T-helper 1 cell (primary cell): ENCODE results near the gene STAMBPL1.
"Not testable (repeated sequence)": the region's sequence is repeated elsewhere in the genome, so short reads cannot be mapped to it uniquely, and the experiment has no call there.

Source experiments
- DNase-seq, 5 donors: peaks; one replicate each; pipeline ENCODE4 v3.0.0-alpha.2; 2012 to 2020
- total RNA-seq, 4 donors: gene quantifications; one replicate each; lab custom pipeline; 2026; lab: John Stamatoyannopoulos, UW

STAMBPL1 gene
- 28.3 to 46.3 (median 36.5) reads per million in 4 donors for total RNA-seq

DNA sequence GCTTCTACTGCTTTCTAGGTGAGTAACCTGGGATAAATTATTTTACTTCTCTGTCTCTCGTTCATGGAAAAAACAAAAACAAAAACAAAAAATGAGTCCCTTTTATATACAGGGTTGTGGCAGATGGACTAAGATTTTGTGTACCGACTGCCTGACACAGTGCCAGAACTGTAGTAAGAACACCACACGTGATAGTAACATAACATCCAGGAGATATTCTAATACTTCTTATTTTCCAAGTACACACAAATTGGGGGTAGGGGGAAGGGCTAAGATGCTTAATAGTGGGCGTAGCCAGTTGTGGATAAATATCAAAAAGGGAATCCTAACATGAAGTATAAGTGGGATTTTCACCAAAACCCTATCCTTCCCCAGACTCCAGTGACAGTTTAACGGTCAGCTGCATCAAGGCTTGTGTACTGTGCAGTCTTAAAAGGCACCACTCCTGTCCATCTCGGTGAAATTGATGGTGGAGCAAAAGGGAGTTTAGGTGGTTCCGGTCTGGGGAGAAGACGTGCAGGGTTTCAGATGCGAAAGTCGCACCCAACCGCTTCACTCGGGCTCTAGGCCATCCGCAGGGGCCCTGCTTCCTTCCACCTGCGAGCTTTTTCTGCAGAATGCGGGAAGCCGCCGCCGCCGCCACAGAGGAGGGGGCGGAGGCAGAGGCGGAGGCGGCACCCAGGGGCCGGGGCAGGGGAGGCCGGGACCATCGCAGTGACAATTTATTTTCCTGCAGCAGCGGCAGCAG lies at the start of gene STAMBPL1:
Gene STAMBPL1, plus strand, starts transcription at position 712 of the 748 bp plus-strand sequence. CDS start 21,464 bp downstream, outside the sequence.
- peak; percentile 29 to 92 (median 63) for DNase-seq

DNA sequence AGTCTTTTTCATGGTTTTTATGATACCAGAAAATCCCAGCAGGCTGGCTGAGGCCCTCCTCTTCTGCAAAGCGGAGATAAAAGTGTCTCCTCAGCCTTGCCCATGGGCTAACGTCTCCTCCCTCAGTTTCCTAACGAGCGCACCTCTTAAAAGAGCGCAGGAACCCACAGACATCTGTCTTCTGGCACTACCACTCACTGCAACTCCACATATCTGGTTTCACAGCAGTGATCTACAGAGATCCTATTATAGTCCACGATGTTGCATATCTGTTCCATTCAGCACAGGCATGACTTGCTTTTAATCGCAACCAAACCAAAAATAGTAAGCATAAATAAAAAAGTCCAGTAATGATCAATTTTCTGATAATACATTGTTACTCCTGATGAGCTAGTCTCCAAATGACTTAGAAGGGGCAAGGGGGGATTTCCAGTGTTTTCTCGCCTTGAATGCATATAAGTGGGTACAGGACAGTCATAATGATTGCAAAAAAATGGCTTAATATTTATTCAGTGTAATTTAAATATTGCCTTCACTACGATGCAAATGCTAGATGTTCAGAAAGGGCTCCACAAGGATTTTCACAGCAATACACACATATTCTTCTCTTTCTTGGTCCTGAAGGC lies 49.3 kb upstream of the STAMBPL1 start:
- DNase-seq: peak in 1 of 5 donors; percentile 30

DNA sequence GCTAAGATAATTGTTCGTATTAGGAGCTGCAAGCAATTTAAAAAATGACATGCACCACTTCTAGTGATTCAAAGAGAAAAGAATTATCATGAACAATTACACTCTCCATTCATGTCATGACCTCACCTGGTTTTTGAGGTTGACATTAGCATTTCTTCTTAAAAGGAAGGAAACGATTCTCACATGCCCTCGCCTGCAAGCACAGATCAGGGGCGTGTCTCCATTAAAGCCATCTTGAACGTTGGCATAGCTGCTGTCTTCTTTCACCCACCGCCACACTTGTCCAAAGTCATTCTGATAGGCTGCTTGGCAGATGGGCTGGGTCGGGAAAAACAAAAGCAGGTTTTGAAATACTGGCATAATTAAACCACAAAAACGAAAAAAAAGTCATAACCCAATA lies 48.3 kb upstream of the STAMBPL1 start:
- DNase-seq: peak; percentile 11 to 87 (median 18)

- DNase-seq: no peak
Observed at GRCh38 chr10:88832376-88832775, 47.7 kb upstream of the STAMBPL1 start.

DNA sequence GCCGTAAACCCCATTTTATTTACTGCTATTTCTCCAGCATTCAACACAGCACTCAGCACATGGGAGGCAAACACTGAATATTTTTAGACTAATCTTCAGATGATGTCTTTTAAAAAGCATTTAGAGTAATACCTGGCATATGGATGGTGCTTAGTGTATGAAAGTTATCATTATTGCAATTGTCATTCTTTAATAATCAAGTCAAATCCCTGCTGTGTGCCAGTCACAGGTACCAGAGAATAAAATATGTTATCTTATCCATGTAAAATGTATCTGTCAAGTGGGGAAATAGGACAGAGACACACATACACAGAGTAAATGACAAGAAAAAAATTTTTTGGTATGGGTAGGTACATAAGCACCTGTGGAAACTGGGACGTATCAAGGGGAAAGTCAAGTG lies 46.9 kb upstream of the STAMBPL1 start:
- DNase-seq: no peak

DNA sequence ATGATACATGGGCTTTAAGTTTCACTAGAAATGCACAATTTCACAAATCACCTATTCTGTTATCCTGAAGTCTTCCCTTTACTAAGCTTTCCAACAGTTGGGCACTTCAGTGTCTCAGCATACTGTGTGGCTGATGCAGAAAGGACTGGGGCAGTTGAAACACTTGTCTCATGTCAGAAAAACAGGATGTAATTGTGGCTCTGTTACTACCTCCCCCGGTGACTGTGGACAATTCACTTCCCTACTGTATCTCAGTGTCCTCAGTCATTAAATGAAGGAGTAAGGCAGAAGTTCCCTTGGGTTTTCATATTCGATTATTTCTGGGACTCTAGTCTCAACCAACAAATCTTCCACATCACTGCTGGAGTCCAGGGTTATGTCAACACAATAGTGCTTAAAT lies 46.3 kb upstream of the STAMBPL1 start:
- peak in 1 of 5 donors; percentile 71 for DNase-seq

GRCh38 chr10:88835096-88835909 lies 44.7 kb upstream of the STAMBPL1 start:
- peak; percentile 54 to 91 (median 73) for DNase-seq

GRCh38 chr10:88835910-88836221 lies 44.2 kb upstream of the STAMBPL1 start:
- DNase-seq: no peak

DNA sequence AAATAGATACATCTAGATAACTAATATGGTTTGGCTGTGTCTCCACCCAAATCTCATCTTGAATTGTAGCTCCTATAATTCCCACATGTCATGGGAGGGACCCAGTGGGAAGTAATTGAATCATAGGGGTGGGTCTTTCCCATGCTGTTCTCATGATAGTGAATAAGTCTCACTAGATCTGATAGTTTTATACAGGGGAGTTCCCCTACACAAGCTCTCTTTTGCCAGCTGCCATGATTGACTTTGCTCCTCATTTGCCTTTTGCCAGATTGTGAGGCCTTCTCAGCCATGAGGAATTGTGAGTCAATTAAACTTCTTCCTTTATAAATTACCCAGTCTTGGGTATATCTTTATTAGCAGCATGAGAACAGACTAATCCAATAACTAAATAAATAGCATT lies 42.4 kb upstream of the STAMBPL1 start:
- not testable (repeated sequence) for DNase-seq

DNA sequence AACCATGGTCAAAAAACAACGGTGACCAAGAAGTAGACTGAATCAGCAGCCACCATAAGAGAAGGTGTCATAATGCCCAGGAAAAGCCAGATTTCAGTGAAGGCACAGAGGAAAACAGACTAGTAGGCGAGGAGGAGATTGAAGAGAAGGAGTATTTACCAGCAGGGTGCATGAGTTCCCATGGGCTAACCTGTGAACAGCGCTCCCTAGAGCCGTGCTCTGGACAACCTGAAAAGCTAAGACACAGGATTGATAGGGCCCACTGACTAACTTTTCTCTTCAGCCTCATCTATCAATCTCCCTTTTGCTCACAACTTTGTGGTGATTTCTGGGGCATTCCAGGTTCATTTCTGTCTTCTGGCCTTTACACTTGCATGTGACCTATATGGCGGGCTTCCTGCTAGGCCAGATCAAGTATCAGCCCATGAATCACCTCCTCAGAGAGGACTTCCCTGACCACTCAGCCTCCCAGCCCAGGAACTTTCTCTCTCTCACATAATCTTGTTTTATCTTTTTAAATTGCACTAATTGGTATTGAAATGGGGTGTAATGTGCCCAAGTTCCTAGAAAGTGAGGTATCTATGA lies 41.2 kb upstream of the STAMBPL1 start:
- no peak for DNase-seq

GRCh38 chr10:88840104-88840503 lies 39.9 kb upstream of the STAMBPL1 start:
- no peak for DNase-seq

- DNase-seq: no peak
Observed at GRCh38 chr10:88840881-88841280, 39.2 kb upstream of the STAMBPL1 start.

- DNase-seq: no peak
Observed at GRCh38 chr10:88841316-88842111, 38.5 kb upstream of the STAMBPL1 start.

- DNase-seq: no peak
Observed at GRCh38 chr10:88843171-88843570, 36.9 kb upstream of the STAMBPL1 start.

DNA sequence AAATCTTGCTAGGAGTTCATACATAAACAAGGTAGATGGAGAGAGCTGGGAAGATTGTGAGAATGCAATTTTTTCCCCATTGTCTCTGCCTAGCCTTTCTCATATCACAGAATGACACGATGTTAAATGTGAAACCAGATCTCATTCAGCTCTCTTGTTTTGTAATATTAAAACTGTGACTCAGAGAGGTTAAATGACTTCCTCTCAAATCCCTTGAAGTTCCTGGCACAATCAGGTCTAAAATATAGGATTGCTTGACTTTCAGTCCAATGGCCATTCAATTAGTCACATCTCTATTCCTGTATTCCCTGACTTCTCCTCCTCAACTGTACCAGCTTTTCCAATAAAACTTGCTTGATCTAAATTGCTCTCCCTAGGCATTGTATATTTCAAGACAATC lies 31.5 kb upstream of the STAMBPL1 start:
- DNase-seq: peak in 1 of 5 donors; percentile 47

GRCh38 chr10:88849234-88849633 lies 30.8 kb upstream of the STAMBPL1 start:
- peak in 1 of 5 donors; percentile 49 for DNase-seq

- DNase-seq: no peak
Observed at GRCh38 chr10:88850712-88851111, 29.3 kb upstream of the STAMBPL1 start.

- peak in 1 of 5 donors; percentile 36 for DNase-seq
Observed at GRCh38 chr10:88851706-88852105, 28.3 kb upstream of the STAMBPL1 start, which contains the start of gene ANKRD22. ANKRD22 (minus strand) TSS chr10:88851844; CDS start chr10:88851607, 237 bp downstream.

DNA sequence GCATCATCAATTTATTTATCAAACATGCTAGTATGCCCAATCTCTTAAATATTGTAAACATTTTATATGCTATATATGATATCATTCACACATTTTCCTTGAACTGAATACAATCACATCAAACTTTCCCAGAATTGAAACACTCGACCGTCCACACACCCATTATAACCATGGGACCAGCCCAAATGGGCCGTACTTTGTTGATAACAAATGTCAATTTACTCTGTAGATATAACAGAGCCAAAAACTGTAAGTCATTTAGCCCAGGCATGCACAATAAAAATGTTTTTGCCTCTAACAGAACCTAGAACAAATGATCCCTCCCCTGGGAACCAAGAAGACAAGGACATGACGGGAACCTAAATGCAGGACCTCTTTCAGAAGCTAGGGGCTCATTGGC lies 27.7 kb upstream of the STAMBPL1 start:
- DNase-seq: no peak

DNA sequence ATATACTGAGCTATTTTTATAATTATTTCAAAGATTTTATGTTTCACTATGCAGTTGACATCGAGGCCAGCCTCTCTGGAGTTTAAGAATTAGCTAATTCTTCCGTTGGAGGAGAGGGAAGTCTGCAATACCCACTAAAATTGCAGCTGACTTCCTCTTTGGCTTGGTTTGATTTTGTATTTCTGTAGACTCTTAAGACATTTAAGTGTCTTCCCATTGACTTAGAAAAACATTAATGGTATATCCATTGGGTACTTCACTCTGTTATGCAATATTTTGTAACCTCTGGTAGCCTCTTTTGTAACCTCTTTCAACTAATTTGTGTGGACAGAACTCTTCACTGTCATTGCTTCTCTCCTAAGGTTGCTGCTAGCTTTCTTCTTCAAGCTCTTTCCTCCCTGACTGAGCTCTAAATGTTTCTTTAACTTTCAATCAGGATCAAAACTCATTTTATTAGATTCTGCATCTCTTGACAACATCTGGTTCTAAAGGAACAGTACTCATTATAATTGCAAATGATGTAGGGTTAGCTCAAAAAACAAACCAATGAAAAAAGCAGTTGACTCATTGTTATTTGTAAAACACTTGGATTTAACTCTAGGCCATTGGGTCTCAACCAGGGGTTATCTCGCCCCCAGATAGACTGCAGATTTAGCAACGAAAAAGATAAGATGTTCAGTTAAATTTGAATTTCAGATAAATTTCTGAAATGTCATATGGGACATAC lies 26.7 kb upstream of the STAMBPL1 start:
- no peak for DNase-seq

DNA sequence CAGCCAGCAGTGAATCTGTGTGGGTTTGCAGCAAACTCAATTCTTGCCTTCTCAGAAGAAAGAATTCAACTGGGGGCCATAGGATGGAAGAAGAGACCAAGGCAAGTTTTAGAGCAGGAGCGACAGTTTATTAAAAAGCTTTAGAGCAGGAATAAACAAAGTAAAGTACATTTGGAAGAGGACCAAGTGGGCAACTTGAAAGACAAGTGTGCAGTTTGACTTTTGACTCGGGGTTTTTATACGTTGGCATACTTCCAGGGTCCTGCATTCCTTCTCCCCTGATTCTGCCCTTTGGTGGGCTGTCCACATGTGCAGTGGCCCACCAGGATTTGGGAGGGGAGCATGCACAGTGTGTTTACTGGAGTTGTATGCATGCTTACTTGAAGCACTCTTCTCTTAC lies 25.4 kb upstream of the STAMBPL1 start:
- DNase-seq: no peak
